Psoas muscle (tissue), 8 donors: ENCODE measurements around the gene HOOK1. TPM values are rescaled to one million over a fixed set of nuclear protein-coding genes. Genes with fewer than 3 reads are reported as not detected.
A peak's percentile ranks its signal among the peaks of the same experiment; 100 is the strongest.

Source experiments
- ATAC-seq, 4 donors: fragments of 200-7000 bp; cut with Tn5 transposase; one replicate each; pipeline ENCODE4 v1.9.1; 2020; ENCODE audit warnings: moderate library complexity in 3 of 4, mild to moderate bottlenecking in 2 of 4
- DNase-seq, 2 donors: peaks; one replicate each; pipeline ENCODE4 v3.0.0-alpha.2; 2020
- H3K27ac ChIP-seq: fragments of 200-600 bp; one replicate; pipeline ENCODE4 v1.8.0; 2022
- H3K27me3 ChIP-seq, 3 donors: fragments of 200-600 bp in 1 of 3; one replicate each; pipeline versions ENCODE4 v1.6.1 to v1.8.0; 2013 to 2022; ENCODE audit warnings: low read length in 2 of 3, mild to moderate bottlenecking in 2 of 3, moderate library complexity in 1 of 3; ENCODE audit not compliant: insufficient read depth in 3 of 3
- H3K36me3 ChIP-seq, 2 donors: fragments of 200-600 bp in 1 of 2; one replicate each; pipeline versions ENCODE4 v1.6.1 to v1.8.0; 2013 to 2022; ENCODE audit warnings: low read depth in 1 of 2, mild to moderate bottlenecking in 1 of 2, moderate library complexity in 1 of 2; ENCODE audit not compliant: insufficient read depth in 1 of 2
- H3K4me1 ChIP-seq: fragments of 200-600 bp; one replicate; pipeline ENCODE4 v1.8.0; 2022
- H3K4me3 ChIP-seq: fragments of 200-600 bp; one replicate; pipeline ENCODE4 v1.8.0; 2022; ENCODE audit warnings: mild to moderate bottlenecking
- H3K9me3 ChIP-seq: fragments of 200-600 bp; one replicate; pipeline ENCODE4 v1.8.0; 2022
- CTCF ChIP-seq: fragments of 200-600 bp; IDR thresholded peaks from one replicate; pipeline ENCODE4 v1.8.0; 2022; ENCODE audit warnings: antibody characterized with exemption
- WGBS, 3 donors: extraction: QIAGEN DNeasy Blood & Tissue Kit; methylation state at CpG; one replicate each; pipeline versions ENCODE4 v1.1.6 to v1.1.7; 2013; 5-methylcytosine and 5-hydroxymethylcytosine counted together
- intact Hi-C, 2 donors: fragments of 100-400 bp; cut with DNase I; formaldehyde crosslinking; loops; one replicate each; pipeline versions ENCODE4 v1.11.0 to v1.14.2; 2022
- polyA plus RNA-seq, 3 donors: library from polyadenylated mRNA; stranded (reverse); fragments of 200-250 nt; gene quantifications; one replicate each; pipeline ENCODE4 v1.2.3, GENCODE V29; 2013
- total RNA-seq, 4 donors: library from RNA; stranded (reverse); fragmentation: NEBNext Ultra II Directional in 2 of 4; extraction: Animal tissue kit (Norgen Biotek cat#: 25700) in 2 of 4; gene quantifications; one replicate each; pipeline versions ENCODE4 v1.2.1 to v1.2.4, GENCODE V29; 2021 to 2023
- donor health status: healthy with polysubstance abuse.
- donor health status: DM: no; HTN: no; CAD: no; lungs with moderate emphysema.
- donor health status: Bipolar disorder and iron deficiency.
- donor health status: healthy.
- donor health status: DM: yes; HTN: yes; CAD: no.
- donor health status: DM: no; HTN: no; CAD: no.
- donor health status: DM: no; HTN: no; CAD: no.
- donor health status: DM: yes; HTN: yes; CAD: no.

Gene HOOK1
- total and polyA plus RNA-seq, 7 donors: 0.03 to 0.34 (median 0.09) TPM; not detected in 1

GRCh38 chr1:59877108-59877682 is 62.4 kb downstream of the HOOK1 start:
- DNase-seq (no peak), ATAC-seq (no peak)
- no peaks in the 10 kb centered on the region for H3K36me3 ChIP-seq
- H3K4me1 ChIP-seq: no peaks in the 10 kb centered on the region
- no peaks in the 10 kb centered on the region for H3K9me3 ChIP-seq
- intact Hi-C loops: no loop called here
- no peak overlapping the region for H3K27ac ChIP-seq
- TF ChIP-seq CTCF: no peak
- 89 to 92% (median 91%) methylated on average over 2 of the region's 2 CpGs for WGBS, 3 donors
- H3K4me3 ChIP-seq: no peak overlapping the region
- no peaks in the 10 kb centered on the region for H3K27me3 ChIP-seq

- intact Hi-C loops: loop anchor here in 1 of 2 donors (2.0 kb wide), 1 partner anchor 68 kb away; no protein-coding TSS in a partner anchor
- no peak for TF ChIP-seq CTCF
- Histone ChIP-seq H3K36me3 (no peaks in the 10 kb centered on the region), H3K9me3 (no peaks in the 10 kb centered on the region), H3K4me3 (no peak overlapping the region), H3K27me3 (no peaks in the 10 kb centered on the region), H3K4me1 (no peaks in the 10 kb centered on the region), H3K27ac (no peak overlapping the region)
- 85 to 87% (median 85%) methylated on average over 3 of the region's 3 CpGs for WGBS, 3 donors
- DNase-seq (no peak), ATAC-seq (no peak)
Observed at GRCh38 chr1:59878370-59878769, 63.6 kb downstream of the HOOK1 start.

GRCh38 chr1:59879574-59879973 is 64.8 kb downstream of the HOOK1 start:
- Histone ChIP-seq H3K27me3 (no peaks in the 10 kb centered on the region), H3K27ac (no peak overlapping the region), H3K36me3 (no peaks in the 10 kb centered on the region), H3K9me3 (no peaks in the 10 kb centered on the region), H3K4me1 (no peaks in the 10 kb centered on the region), H3K4me3 (no peak overlapping the region)
- intact Hi-C loops: loop anchor here in 1 of 2 donors (2.0 kb wide), 1 partner anchor 67 kb away; no protein-coding TSS in a partner anchor
- DNase-seq (peak; percentile 30 to 57), ATAC-seq (peak; percentile 79 to 88 (median 80))
- TF ChIP-seq CTCF: peak; percentile 54
- 36 to 40% (median 40%) methylated on average over 5 of the region's 5 CpGs for WGBS, 3 donors

DNA sequence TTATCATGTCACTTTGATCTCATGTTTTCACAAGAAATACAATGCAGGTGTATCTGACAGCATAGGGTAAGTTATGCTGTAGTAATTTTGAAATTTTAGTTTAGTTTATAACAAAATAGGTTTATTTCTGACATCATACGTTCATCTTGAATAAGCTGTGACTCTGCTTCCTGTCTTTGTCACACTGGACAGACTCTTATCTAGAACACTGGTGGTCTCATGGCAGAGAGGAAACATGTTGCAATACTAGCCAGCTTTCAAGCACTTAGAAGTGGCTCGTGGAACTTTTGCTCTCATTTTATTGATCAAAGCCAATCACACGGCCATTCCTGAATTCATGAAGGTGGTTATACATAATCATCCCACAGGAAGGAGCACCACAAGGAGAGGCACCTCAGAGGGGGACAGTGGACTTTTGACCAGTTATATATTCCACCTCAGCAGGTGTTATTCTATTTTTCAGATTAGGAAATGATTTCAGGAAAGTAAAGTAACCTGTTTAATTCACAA is 65.3 kb downstream of the HOOK1 start:
- 63 to 68% (median 67%) methylated on average over 3 of the region's 3 CpGs for WGBS, 3 donors
- no peak for DNase-seq
- H3K27me3 ChIP-seq: no peaks in the 10 kb centered on the region
- H3K36me3 ChIP-seq: no peaks in the 10 kb centered on the region
- H3K4me3 ChIP-seq: no peak overlapping the region
- ATAC-seq: no peak
- H3K9me3 ChIP-seq: no peaks in the 10 kb centered on the region
- H3K4me1 ChIP-seq: no peaks in the 10 kb centered on the region
- intact Hi-C loops: loop anchor here (2.0 kb wide), 1 partner anchor 67 kb away; no protein-coding TSS in a partner anchor
- TF ChIP-seq CTCF: no peak
- no peak overlapping the region for H3K27ac ChIP-seq
